Measurements from ENCODE around the gene GALP.

DNA sequence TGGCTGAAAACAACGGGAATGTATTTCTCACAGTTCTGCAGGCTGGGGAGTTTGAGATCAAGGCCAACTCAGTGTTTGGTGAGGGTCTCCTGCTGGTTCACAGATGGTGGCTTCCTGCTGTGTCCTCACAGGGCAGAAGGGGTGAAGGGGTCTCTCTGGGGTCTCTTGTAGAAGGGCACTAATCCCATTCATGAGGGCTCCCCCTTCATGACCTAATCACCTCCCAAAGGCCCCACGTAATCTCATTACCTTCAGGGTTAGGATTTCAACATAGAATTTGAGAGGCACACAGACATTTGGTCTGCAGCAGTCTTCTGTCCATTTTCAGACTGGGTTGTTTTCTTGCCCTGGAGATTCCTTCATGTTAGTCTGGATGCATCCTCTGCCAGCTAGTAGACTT, 23.2 kb upstream of the GALP start:
- TF ChIP-seq, protein P1, sequence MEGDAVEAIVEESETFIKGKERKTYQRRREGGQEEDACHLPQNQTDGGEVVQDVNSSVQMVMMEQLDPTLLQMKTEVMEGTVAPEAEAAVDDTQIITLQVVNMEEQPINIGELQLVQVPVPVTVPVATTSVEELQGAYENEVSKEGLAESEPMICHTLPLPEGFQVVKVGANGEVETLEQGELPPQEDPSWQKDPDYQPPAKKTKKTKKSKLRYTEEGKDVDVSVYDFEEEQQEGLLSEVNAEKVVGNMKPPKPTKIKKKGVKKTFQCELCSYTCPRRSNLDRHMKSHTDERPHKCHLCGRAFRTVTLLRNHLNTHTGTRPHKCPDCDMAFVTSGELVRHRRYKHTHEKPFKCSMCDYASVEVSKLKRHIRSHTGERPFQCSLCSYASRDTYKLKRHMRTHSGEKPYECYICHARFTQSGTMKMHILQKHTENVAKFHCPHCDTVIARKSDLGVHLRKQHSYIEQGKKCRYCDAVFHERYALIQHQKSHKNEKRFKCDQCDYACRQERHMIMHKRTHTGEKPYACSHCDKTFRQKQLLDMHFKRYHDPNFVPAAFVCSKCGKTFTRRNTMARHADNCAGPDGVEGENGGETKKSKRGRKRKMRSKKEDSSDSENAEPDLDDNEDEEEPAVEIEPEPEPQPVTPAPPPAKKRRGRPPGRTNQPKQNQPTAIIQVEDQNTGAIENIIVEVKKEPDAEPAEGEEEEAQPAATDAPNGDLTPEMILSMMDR (IDR thresholded peaks at IDR 0.05), result no peak
- TF ChIP-seq POLR2A (IDR thresholded peaks at IDR 0.05), result no peak

All from esophagus squamous epithelium (tissue), 4 donors.